ENCODE measurements around the gene EHBP1L1.

EHBP1L1 gene

GRCh38 chr11:65639623-65640482, 64.0 kb downstream of the EHBP1L1 start:
- TF ChIP-seq CTCF (IDR thresholded peaks at IDR 0.05; ENCODE audit: extremely low read depth, insufficient read depth, missing control alignments): no peak
- in situ Hi-C loops (cut with MboI; ENCODE audit: low pct_unique_long_range_greater_than_20kb, low sequenced_read_pairs, unreplicated experiment): no loop called here

GRCh38 chr11:65640483-65641296, 64.8 kb downstream of the EHBP1L1 start:
- TF ChIP-seq CTCF (IDR thresholded peaks at IDR 0.05; ENCODE audit: extremely low read depth, insufficient read depth, missing control alignments): no peak
- DNase-seq (ENCODE audit: low spot score): no peak
- in situ Hi-C loops (cut with MboI; ENCODE audit: low pct_unique_long_range_greater_than_20kb, low sequenced_read_pairs, unreplicated experiment): no loop called here

More at GRCh38 chr11:65639623-65640482, 64.0 kb downstream of the EHBP1L1 start:
- peak; percentile 80 for DNase-seq (ENCODE audit: low spot score)

- no peak for TF ChIP-seq CTCF (IDR thresholded peaks at IDR 0.05; ENCODE audit: extremely low read depth, insufficient read depth, missing control alignments)
- DNase-seq (ENCODE audit: low spot score): no peak
- in situ Hi-C loops (cut with MboI; ENCODE audit: low pct_unique_long_range_greater_than_20kb, low sequenced_read_pairs, unreplicated experiment): no loop called here
Observed at GRCh38 chr11:65641297-65642013, 65.6 kb downstream of the EHBP1L1 start.

All from GM13977 (cell line).